DMS 273 treated with DMSO at 0.1 percent for 48 hours (cell line): ENCODE measurements around the gene MYH9.

Experiments
- DNase-seq: peaks from one replicate; lab custom pipeline; 2025; lab: John Stamatoyannopoulos, UW

Gene MYH9

GRCh38 chr22:36386351-36386899 is 1.3 kb downstream of the MYH9 start:
- no peak for DNase-seq

- DNase-seq = peak; percentile 14
Observed at GRCh38 chr22:36385491-36386350, 2.0 kb downstream of the MYH9 start.

- no peak for DNase-seq
Observed at GRCh38 chr22:36384766-36385481, 2.8 kb downstream of the MYH9 start.

- DNase-seq = no peak
Observed at GRCh38 chr22:36383110-36383581, 4.6 kb downstream of the MYH9 start.

- no peak for DNase-seq
Observed at GRCh38 chr22:36381513-36382128, 6.1 kb downstream of the MYH9 start.

- DNase-seq = no peak
Observed at GRCh38 chr22:36379593-36380361, 8.0 kb downstream of the MYH9 start.

- no peak for DNase-seq
Observed at GRCh38 chr22:36378869-36379217, 8.9 kb downstream of the MYH9 start.

GRCh38 chr22:36378080-36378868 is 9.5 kb downstream of the MYH9 start:
- DNase-seq = no peak

- DNase-seq = no peak
Observed at GRCh38 chr22:36377022-36377631, 10.6 kb downstream of the MYH9 start.

GRCh38 chr22:36376265-36376664 is 11.5 kb downstream of the MYH9 start:
- DNase-seq = no peak

- no peak for DNase-seq
Observed at GRCh38 chr22:36375071-36375980, 12.4 kb downstream of the MYH9 start.

GRCh38 chr22:36374603-36375024 is 13.2 kb downstream of the MYH9 start:
- no peak for DNase-seq

GRCh38 chr22:36373258-36373579 is 14.5 kb downstream of the MYH9 start:
- no peak for DNase-seq

GRCh38 chr22:36371920-36372319 is 15.8 kb downstream of the MYH9 start:
- no peak for DNase-seq

GRCh38 chr22:36369922-36370791 is 17.6 kb downstream of the MYH9 start:
- no peak for DNase-seq

- no peak for DNase-seq
Observed at GRCh38 chr22:36369004-36369921, 18.5 kb downstream of the MYH9 start.

GRCh38 chr22:36368359-36368983 is 19.3 kb downstream of the MYH9 start:
- no peak for DNase-seq
